Activated naive CD4-positive, alpha-beta T cell treated with anti-CD3 and anti-CD28 coated beads, Interleukin-2, amount 50 U/mL, for 24 hours (primary cell): ENCODE data around the gene SPATA3.

ENCODE experiments used
- H3K27ac Mint-ChIP-seq: one replicate; pipeline ENCODE4 v1.8.0; 2021; ENCODE audit warnings: mild to moderate bottlenecking, mixed read lengths
- H3K27me3 Mint-ChIP-seq: one replicate; pipeline ENCODE4 v1.8.0; 2021; ENCODE audit warnings: mixed read lengths
- H3K36me3 Mint-ChIP-seq: one replicate; pipeline ENCODE4 v1.8.0; 2021; ENCODE audit warnings: mixed read lengths
- H3K4me1 Mint-ChIP-seq: one replicate; pipeline ENCODE4 v1.8.0; 2021; ENCODE audit warnings: mixed read lengths
- H3K4me3 Mint-ChIP-seq: one replicate; pipeline ENCODE4 v1.8.0; 2021; ENCODE audit warnings: mild to moderate bottlenecking, mixed read lengths
- H3K9me3 Mint-ChIP-seq: one replicate; pipeline ENCODE4 v1.8.0; 2021; ENCODE audit warnings: mixed read lengths

SPATA3 gene

DNA sequence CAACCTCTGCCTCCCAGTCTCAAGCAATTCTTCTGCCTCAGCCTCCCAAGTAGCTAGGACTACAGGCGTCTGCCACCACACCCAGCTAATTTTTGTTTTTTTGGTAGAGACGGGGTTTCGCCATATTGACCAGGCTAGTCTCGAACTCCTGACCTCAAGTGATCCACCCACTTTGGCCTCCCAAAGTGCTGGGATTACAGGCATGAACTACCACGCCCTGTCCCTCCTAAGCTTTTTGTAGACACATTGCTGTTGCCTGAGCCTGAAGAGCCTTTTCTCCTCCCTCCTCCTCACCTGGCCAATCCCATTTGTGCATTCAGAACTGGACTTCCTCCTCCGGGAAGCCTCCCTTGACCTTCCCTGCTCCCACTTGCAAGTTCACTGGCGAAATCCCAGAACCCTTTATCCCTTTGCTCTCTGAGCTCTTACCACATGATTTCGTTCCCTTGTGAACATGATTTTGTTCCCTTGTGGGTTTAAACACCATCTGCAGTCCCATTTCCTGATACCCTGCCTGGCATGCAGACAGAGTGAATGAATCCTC is 44.0 kb downstream of the SPATA3 start:
- Mint-ChIP-seq H3K4me1 (no peaks in the 10 kb centered on the region), H3K36me3 (peaks cover 2% of the 10 kb centered on the region), H3K4me3 (peak overlapping the region; percentile 59), H3K27ac (no peak overlapping the region), H3K9me3 (no peaks in the 10 kb centered on the region), H3K27me3 (peaks cover 45% of the 10 kb centered on the region)

DNA sequence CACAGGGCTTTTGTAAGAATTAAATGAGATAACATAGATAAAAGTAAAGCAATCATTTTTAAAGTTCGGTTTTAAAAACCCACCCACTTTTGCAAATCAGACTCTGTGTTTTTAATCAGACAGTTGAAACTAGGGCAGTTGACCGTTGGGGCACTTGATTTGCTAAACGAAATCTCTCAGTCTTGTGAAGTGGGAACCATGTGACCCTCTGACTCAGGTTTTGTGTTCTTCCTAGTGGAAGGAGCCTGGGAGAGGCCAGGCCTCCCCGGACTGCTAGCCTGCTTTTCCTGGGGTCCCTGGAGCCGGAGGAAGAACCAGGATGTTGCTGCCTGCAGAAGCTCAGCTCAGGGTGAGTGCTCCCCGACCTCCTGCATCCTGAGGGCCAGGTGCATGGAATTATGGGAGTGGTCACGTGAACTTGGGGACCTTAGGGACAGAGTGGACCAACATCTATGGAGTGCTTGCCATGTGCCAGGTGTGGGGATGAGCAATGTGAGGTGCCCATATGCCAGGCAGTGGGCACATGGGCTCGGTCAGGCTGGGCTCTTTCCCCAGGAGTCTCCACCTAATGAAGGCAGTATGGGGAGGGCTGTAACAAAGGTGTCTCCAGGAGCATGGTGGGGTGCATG is 45.3 kb downstream of the SPATA3 start:
- Mint-ChIP-seq H3K36me3 (peaks cover 2% of the 10 kb centered on the region), H3K4me3 (no peak overlapping the region), H3K9me3 (no peaks in the 10 kb centered on the region), H3K4me1 (no peaks in the 10 kb centered on the region), H3K27ac (no peak overlapping the region), H3K27me3 (peaks cover 39% of the 10 kb centered on the region)

DNA sequence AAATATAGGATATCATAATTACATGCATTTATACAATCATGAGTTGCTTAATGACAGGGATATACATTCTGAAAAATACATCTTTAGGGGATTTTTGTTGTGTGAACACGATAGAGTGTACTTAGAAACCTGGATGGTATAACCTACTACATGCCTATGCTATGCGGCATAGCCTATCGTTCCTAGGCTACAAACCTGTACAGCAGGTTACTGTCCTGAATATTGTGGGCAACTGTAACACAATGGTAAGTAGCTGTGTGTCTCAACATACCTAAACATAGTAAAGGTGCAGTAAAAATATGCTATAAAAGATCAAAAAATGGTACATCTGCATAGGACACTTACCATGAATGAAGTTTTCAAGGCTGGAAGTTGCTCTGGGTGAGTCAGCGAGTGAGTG is 47.9 kb downstream of the SPATA3 start:
- H3K4me1 Mint-ChIP-seq: no peaks in the 10 kb centered on the region
- H3K27me3 Mint-ChIP-seq: peaks cover 26% of the 10 kb centered on the region
- H3K4me3 Mint-ChIP-seq: no peak overlapping the region
- no peak overlapping the region for H3K27ac Mint-ChIP-seq
- peaks cover 2% of the 10 kb centered on the region for H3K36me3 Mint-ChIP-seq
- no peaks in the 10 kb centered on the region for H3K9me3 Mint-ChIP-seq

DNA sequence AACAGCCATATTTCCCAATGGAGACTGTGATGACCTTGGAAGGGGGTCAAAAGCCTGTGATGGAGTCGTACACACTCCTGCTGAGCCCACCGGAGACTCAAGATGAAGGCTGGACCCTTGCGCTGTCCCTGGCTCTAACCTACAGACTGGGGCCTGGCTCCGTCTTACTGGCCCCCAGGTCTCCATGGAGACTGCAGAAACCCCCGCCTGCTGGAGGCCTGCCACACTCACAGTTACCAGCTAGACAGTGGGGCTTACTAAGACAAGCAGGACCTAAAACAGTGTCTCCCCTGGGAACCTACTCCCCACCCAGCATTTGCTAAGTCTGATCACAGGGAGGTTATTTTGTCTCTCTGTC is 51.0 kb downstream of the SPATA3 start:
- no peak overlapping the region for H3K4me3 Mint-ChIP-seq
- H3K4me1 Mint-ChIP-seq: no peaks in the 10 kb centered on the region
- H3K36me3 Mint-ChIP-seq: no peaks in the 10 kb centered on the region
- peaks cover 4% of the 10 kb centered on the region for H3K27me3 Mint-ChIP-seq
- no peak overlapping the region for H3K27ac Mint-ChIP-seq
- no peaks in the 10 kb centered on the region for H3K9me3 Mint-ChIP-seq

DNA sequence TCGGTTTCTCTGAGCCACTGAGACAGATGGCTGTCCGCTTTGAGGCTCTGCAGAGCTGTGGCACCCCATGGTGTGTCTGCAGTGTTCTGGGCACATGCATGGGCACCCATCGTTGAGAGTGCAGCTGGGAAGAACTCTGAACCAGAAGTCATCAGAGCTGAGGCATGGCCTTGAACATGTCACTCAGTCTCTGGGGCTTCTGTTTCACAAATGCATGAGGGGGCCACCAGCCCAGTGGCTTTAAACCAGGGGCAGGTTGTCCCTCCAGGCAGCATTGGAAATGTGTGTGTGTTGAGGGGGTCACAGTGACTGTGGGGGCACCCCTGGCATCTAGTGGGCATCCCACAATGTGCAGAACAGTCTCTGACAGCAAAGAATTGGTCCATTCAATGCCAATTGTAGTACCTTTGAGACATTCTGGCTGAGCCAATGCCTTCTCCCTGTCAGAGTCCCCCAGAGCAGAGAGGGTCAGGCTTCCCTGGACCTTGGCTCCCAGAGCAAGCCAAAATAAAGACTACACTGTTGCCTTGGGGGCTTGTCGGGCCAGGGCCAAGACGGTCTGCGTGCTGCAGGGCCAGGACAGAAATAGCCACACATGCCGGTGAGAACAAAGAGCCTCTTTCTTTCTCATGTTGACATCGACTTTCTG is 51.5 kb downstream of the SPATA3 start:
- H3K36me3 Mint-ChIP-seq: no peaks in the 10 kb centered on the region
- H3K4me1 Mint-ChIP-seq: peaks cover 3% of the 10 kb centered on the region
- peaks cover 2% of the 10 kb centered on the region for H3K27me3 Mint-ChIP-seq
- no peaks in the 10 kb centered on the region for H3K9me3 Mint-ChIP-seq
- no peak overlapping the region for H3K27ac Mint-ChIP-seq
- no peak overlapping the region for H3K4me3 Mint-ChIP-seq

DNA sequence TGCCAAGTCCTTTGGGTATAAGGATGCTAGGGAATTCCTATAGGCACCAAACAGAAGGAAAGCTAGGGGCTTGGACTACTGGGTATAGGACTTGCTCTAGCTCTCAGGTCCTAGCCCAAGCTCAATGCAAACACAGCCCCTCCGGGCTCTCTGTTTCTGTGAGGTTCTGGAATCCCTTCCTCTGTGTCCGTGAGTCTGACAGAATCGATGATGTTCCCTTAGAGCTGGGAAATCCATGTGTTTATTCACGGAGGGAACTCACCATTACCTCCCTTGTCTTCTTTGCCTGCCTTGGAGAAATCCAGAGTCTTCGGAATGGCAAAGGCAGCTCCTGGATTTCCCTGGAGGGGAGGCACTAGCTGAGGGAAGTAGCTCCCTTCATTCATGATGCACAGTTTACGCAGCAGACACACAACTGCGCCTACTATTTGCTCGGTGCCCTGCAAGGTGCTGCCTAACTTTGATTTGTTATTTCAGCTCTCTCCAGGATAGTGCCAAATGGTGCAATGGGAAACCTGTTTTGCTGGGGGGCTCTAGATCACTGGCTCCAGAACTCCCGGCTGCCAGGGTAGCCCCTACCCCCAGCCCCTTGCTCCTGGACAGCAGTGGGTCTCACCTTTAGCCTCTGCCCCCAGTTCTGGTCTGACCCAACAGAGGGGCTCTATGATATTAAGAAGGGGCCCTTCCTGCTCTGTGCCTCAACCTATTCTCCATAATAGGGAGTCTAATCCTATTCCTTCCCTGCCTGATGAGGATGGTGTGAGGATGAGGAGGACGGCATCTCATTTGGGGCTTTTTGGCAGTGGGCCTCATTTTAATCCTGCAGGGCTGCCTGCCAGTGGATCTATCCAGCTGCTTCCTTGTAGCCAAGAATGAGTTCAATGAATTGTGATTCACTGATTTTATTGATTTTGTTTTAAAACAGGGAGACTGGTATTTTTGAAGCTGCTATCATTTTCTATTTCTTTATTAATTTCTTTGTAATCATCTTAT is 52.3 kb downstream of the SPATA3 start:
- H3K4me1 Mint-ChIP-seq: peaks cover 11% of the 10 kb centered on the region
- H3K36me3 Mint-ChIP-seq: no peaks in the 10 kb centered on the region
- H3K27ac Mint-ChIP-seq: no peak overlapping the region
- H3K9me3 Mint-ChIP-seq: no peaks in the 10 kb centered on the region
- H3K4me3 Mint-ChIP-seq: no peak overlapping the region
- peaks cover 2% of the 10 kb centered on the region for H3K27me3 Mint-ChIP-seq

DNA sequence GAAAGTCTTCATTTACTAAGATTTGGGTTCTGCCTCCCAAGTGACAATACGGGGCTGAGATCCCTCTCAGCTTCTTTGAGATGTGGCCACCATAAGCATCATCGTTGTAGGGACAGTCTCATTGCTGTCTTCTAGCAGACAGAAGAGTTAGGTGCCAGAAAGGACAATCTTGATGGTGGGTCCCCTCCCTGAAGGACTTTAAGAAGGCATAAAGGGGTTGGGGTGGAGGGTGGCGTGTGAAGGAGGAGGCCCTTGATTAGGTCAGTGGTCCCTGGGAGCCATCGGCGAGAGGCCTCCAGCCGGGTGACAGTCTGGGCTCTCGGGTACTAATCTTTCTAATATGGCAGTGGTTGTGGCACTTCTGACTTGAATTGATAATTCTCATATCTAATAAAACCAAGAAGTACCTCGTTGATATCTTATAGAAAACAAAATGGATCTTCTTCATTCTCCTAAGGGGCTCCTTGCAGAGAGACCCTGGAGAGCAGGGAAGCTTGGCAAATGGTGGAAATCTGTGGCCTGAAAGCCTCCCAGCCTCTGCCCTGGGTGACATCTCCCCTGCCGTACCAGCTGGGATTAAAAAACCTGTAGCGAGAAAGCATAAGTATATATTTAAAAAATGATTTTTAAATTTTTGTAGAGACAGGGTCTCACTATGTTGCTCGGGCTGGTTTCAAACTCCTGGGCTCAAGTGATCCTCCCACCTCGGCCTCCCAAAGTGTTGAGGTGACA is 53.5 kb downstream of the SPATA3 start:
- no peaks in the 10 kb centered on the region for H3K36me3 Mint-ChIP-seq
- H3K27ac Mint-ChIP-seq: no peak overlapping the region
- H3K27me3 Mint-ChIP-seq: peaks cover 2% of the 10 kb centered on the region
- no peaks in the 10 kb centered on the region for H3K9me3 Mint-ChIP-seq
- peaks cover 17% of the 10 kb centered on the region for H3K4me1 Mint-ChIP-seq
- H3K4me3 Mint-ChIP-seq: no peak overlapping the region

DNA sequence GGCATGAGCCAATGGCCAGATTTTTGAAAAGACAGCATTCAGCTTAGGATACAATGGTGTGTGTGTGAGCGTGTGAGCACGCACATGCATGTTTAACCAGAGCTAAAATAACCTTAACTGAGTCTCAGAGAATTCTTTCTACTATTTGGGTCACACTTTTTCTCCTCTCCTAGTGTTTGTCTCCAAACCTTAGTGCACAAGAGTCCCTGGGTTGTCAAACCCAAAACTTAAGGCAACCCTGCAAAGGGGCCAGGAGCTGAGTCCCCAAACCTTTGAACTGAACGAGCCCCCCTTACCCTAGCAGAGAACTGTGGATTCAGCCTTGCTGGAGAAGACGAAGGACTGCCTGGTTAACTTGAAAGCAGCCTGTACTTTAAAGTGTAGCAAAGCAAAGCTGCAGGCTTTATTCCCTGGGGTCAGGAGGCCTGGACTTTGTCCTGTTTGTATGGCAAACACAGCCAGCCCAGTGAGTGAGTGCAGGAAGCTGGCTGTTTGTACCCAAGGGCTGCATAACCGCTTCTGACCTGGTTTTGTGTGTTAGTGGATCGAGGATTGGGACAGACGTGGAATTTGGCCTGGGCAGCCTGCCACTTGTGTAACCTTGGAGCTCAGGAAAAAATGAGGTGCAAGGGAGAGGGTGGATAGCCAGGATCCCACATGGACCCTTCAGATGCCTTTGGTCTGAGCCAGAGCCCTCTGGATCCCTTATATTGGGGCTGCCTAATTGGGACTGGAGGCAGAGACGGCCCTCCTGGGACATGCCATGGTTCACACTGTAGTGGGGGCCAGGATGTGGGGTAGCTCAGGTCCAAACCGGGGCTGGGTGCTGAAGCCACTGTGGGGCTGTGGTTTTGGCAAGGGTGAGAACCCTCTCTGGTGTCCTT is 54.3 kb downstream of the SPATA3 start:
- Mint-ChIP-seq H3K4me1 (peaks cover 17% of the 10 kb centered on the region), H3K4me3 (no peak overlapping the region), H3K36me3 (no peaks in the 10 kb centered on the region), H3K27ac (no peak overlapping the region), H3K27me3 (peaks cover 2% of the 10 kb centered on the region), H3K9me3 (no peaks in the 10 kb centered on the region)

DNA sequence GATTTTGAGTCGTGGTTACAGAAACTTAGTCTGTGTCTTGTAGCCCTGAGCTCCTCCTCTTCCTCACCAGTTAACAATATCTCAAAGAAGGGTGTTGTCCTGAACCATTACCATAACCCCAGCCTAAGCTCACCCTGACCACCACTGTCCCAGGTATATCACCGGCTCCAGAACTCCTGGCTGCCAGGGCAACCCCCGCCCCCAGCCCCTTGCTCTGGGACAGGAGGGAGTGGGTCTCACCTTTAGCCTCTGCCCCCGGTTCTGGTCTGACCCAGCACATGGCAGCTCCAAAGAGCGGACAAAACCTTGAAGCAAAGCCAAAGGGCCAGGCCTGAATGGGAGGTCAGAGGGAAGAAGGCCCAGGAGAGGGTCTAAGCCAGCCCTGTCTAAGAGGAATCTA is 55.2 kb downstream of the SPATA3 start:
- peaks cover 2% of the 10 kb centered on the region for H3K27me3 Mint-ChIP-seq
- no peaks in the 10 kb centered on the region for H3K9me3 Mint-ChIP-seq
- H3K36me3 Mint-ChIP-seq: no peaks in the 10 kb centered on the region
- H3K4me3 Mint-ChIP-seq: no peak overlapping the region
- H3K27ac Mint-ChIP-seq: no peak overlapping the region
- H3K4me1 Mint-ChIP-seq: peaks cover 20% of the 10 kb centered on the region

DNA sequence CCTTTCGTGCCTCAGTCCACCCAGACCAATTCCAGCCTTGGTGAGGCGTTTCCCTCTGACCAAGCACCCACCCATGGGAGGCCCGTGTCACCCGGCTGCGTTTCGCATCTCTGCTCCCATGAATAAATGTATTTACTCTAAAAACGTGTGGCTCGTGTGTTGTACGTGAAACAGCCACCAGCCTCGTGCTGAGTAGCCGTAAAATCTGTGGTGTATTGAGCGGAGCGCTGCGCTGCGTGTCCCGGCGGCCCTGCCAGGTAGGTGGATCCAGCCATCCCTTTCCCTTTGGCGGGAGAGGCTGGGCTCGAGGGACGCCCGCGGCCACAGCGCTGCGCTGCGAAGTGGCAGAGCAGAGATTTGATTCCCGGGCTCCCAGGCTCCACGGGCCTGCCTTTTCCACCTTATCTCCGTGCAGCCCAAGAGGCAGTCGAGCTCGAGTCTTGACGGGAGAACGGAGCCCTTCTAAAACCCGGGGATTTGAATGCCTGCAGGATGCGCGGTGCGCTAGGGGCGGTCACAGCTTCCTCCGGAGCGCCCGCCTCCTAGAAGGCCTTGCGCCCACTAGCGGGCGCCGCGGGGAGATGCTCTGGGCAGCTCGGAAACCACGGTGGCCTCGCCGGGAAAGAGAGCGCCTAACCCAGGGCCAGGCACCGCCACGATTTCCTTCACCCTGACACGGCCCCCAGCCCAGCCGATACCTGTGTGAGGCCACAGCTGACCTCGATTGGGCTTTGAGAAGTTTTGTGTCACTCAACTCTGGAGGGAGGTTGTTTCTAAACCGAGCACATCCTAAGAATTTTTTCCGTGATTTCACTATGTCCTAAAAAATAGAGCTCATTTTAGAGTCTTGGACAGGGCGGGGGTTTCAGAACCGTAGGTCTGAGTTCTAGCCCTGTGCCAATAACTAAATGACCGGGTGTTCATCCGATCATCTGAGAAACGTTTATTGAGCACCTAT is 56.9 kb downstream of the SPATA3 start:
- peaks cover 2% of the 10 kb centered on the region for H3K36me3 Mint-ChIP-seq
- peaks cover 2% of the 10 kb centered on the region for H3K27me3 Mint-ChIP-seq
- H3K27ac Mint-ChIP-seq: peak overlapping the region; percentile 41
- no peaks in the 10 kb centered on the region for H3K9me3 Mint-ChIP-seq
- H3K4me1 Mint-ChIP-seq: peaks cover 28% of the 10 kb centered on the region
- peak overlapping the region; percentile 92 for H3K4me3 Mint-ChIP-seq

DNA sequence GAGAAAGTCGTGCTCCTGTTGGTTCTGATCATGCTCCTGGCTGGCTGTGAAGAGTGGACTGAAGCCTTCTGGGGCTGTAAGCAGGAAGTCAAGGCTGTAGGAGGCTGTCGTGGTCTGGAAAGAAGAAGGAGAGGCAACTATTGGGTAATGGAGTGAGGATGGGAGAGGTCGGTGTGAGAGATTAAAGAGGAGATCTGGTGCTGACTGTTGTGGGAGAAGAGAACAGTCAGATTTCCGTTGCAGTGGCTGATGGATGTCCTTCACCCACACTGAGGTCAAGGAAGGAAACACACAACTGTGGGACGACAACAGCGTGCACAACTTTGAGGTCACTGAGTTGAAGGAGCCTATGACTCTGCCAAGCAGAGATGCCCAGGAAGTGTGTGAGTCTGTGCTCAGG is 57.9 kb downstream of the SPATA3 start:
- Mint-ChIP-seq H3K36me3 (peaks cover 6% of the 10 kb centered on the region), H3K4me3 (no peak overlapping the region)

DNA sequence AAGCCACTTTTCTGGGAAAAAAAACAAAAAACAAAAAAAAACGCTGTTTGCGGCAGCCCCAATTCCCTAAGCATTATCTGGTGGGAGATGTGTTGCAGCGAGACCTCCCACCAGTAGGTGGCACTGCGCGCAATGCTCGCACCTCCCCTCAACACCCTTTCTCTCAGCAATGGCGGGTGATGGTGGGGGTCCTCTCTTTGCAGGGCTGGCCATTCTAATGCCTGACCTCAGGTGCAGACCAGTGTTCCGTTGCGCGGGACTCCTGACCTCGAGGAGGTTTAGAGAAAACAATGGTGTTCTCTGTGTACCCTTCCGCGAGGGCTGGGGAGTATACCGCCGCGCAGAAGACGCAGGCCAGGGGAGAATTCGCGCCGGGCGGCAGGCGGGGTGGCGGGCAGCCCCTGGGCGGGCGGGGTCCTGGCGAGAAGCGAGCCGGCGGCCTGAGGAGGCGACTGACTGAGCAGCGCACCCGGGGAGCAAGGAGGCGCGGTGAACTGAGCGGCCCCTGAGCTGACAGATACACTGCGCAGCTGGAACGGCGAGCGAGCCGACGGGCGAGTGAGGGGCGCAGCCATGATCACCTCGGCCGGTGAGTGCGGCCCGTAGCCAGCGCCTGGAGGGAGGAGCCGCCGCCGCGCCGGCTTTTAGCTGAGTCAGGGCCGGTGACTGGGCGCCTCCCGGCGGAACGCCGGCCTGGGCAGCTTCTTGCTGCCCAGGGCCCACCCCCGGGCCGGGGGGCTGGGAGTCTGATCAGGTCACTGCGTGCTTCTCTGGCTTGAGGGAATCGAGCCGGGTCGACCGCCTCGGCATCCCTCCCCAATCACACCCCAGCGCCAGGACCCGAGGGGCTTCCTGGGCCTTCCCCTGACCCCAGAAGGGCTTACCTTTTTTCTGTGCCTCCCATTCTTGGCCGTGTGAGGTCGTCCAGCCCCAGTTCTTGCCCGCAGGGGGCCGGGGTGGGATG is 60.8 kb downstream of the SPATA3 start, which contains the start of gene PSMD1:
TSS of gene PSMD1 (plus strand) at position 415 of the 964 bp plus-strand sequence. CDS start at position 574, 159 bp downstream.
- Mint-ChIP-seq H3K36me3 (peaks cover 7% of the 10 kb centered on the region), H3K4me1 (peaks cover 55% of the 10 kb centered on the region), H3K4me3 (peak within 1 kb of the TSS; percentile 94), H3K27me3 (no peaks in the 10 kb centered on the region), H3K27ac (peak within 1 kb of the TSS; percentile 100), H3K9me3 (no peaks in the 10 kb centered on the region)

More for the DNA sequence above, 57.9 kb downstream of the SPATA3 start:
- peaks cover 39% of the 10 kb centered on the region for H3K4me1 Mint-ChIP-seq
- H3K27ac Mint-ChIP-seq: peak overlapping the region; percentile 3
- H3K27me3 Mint-ChIP-seq: peaks cover 2% of the 10 kb centered on the region
- no peaks in the 10 kb centered on the region for H3K9me3 Mint-ChIP-seq
